GM12873 (cell line): ENCODE data around the gene TEDDM1.

ENCODE experiments used
- TF ChIP-seq, protein P1 (sequence below): IDR thresholded peaks from 2 replicates; pipeline ENCODE4 v1.5.1; 2012; ENCODE audit warnings: low read depth, mild to moderate bottlenecking, moderate library complexity, low read length, control low read depth; ENCODE audit not compliant: insufficient read depth; ENCODE audit errors: missing control alignments

The TEDDM1 gene

GRCh38 chr1:182413969-182414368 lies 13.5 kb upstream of the TEDDM1 start:
- TF ChIP-seq, protein P1, sequence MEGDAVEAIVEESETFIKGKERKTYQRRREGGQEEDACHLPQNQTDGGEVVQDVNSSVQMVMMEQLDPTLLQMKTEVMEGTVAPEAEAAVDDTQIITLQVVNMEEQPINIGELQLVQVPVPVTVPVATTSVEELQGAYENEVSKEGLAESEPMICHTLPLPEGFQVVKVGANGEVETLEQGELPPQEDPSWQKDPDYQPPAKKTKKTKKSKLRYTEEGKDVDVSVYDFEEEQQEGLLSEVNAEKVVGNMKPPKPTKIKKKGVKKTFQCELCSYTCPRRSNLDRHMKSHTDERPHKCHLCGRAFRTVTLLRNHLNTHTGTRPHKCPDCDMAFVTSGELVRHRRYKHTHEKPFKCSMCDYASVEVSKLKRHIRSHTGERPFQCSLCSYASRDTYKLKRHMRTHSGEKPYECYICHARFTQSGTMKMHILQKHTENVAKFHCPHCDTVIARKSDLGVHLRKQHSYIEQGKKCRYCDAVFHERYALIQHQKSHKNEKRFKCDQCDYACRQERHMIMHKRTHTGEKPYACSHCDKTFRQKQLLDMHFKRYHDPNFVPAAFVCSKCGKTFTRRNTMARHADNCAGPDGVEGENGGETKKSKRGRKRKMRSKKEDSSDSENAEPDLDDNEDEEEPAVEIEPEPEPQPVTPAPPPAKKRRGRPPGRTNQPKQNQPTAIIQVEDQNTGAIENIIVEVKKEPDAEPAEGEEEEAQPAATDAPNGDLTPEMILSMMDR = no peak

DNA sequence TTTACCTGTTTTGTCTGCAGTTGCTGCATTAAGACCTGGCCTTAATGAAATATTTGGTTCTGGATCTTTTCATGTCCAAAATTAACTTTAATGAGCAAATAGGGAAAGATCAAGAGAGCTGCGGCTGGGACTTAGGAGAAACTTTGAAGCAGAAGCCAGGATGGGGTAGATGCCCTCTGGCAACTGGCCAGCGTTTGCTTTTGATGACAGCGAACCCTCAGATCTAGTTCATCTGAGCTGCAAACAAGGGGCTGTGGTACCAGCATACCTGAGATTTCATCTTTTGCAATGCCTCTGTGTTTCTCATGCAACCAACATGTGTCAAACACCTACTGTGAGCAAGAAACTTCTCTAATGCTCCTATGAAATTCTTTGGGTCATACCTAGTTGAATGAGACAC lies 13.0 kb upstream of the TEDDM1 start:
- TF ChIP-seq, protein P1 = no peak

GRCh38 chr1:182410620-182411273 lies 10.3 kb upstream of the TEDDM1 start:
- TF ChIP-seq, protein P1 = no peak

DNA sequence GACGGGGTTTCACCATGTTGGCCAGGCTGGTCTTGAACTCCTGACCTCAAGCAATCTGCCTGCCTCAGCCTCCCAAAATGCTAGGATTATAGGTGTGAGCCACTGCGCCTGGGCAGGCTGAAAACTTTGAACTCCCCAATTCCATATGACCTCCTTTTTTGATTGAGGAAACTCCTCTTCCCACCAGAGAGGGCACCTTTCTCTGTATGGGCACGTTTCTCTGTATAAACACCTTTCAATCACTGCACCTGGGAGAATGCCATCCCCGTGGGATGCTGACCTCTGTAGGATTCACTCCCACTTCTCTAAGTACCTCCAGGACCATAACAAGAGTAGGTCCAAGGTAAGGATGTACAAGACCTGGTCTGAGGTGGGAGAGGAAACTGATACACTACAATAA lies 9.7 kb upstream of the TEDDM1 start:
- TF ChIP-seq, protein P1 = no peak

DNA sequence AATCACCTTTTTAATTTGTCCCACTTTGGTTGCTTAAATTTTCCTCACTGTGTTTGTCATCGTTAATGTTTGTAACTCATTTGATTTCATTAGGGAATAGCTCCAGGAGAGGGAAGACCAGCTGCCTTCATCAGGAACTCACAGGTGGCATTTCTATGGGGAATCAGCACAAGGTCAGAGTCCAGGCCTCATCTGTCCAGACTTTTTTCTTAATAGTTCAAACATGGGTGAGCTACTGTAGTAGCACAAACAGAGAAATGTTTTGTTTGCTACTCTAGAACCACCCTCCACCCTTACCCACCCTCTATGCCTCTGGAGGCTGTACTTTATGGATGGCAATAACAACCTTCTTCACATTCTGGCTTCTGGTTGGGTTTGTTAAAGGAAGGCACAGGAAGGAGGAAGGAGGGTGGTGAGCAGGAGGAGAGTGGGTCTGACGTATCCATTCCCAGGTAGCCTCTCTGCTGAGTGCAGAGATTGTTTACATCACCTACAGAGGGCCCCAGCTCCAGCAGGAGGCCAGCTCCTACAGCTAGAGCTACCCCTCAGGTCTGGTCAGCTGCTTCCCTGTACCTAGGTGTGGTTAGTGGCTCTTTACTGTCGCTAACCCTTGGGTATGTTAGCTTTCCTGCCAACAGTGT lies 8.1 kb upstream of the TEDDM1 start:
- TF ChIP-seq, protein P1 = no peak

DNA sequence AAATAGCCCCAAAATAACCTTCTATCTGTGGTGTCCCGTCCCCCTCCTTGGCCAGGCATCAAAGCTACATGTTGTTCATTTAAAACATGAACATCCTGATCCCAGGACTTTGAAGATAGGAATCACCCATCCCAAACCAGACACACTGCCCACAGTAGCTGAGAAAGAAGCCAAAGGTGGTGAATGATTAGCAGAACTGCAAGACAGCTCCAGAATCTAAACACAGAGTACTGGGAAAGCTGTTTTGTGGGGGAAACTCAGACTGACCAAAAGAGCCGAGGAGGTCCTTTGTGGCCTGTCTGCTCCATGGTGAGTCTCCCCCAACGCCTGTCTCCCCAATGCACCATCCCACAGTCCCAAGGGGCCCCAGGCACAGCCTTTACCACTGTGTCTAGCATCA lies 7.3 kb upstream of the TEDDM1 start:
- TF ChIP-seq, protein P1 = no peak

DNA sequence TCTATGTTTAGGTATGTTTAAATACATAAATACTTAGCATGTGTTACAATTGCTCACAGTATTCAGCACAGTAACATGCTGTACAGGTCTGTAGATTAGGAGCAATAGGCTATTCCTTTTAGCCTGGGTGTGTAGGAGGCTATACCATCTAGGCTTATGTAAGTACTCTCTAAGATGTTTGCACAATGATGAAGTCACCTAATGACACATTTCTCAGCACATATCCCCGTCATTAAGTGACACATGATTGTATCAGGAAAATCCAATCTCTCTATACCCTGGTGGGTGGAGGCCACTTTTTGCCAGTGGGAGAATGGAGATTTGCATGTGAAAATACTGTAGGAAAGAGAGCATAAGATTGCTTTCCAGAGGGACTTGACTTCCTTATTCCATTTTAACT lies 5.5 kb upstream of the TEDDM1 start:
- TF ChIP-seq, protein P1 = no peak
